Measurements from ENCODE around the gene FOXE1.

The FOXE1 gene

DNA sequence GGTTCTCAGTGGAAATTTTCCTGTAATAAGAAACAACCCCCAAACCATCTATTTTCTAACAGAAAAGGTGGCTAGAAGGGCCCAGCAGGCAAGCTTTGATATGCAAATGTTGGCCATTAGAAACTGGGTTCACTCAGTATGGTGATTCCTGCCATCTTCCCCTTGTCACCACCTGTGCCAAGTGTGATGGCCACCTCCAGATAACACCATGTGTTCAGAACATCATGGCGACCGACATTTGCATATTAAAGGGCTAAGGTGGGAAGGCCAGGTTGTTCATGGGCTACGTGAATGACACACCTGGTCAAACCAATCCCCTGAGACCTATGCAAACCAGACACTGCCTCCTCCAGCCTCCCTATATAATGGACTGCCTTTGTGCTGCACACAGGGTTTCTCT lies 20.4 kb downstream of the FOXE1 start:
- DNase-seq (ENCODE audit: low read depth): no peak
- no peak overlapping the region for H3K4me3 ChIP-seq (ENCODE audit: low read length)
- TF ChIP-seq, protein P1, sequence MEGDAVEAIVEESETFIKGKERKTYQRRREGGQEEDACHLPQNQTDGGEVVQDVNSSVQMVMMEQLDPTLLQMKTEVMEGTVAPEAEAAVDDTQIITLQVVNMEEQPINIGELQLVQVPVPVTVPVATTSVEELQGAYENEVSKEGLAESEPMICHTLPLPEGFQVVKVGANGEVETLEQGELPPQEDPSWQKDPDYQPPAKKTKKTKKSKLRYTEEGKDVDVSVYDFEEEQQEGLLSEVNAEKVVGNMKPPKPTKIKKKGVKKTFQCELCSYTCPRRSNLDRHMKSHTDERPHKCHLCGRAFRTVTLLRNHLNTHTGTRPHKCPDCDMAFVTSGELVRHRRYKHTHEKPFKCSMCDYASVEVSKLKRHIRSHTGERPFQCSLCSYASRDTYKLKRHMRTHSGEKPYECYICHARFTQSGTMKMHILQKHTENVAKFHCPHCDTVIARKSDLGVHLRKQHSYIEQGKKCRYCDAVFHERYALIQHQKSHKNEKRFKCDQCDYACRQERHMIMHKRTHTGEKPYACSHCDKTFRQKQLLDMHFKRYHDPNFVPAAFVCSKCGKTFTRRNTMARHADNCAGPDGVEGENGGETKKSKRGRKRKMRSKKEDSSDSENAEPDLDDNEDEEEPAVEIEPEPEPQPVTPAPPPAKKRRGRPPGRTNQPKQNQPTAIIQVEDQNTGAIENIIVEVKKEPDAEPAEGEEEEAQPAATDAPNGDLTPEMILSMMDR (conservative IDR thresholded peaks at IDR 0.05; ENCODE audit: low read depth, low read length): no peak

DNA sequence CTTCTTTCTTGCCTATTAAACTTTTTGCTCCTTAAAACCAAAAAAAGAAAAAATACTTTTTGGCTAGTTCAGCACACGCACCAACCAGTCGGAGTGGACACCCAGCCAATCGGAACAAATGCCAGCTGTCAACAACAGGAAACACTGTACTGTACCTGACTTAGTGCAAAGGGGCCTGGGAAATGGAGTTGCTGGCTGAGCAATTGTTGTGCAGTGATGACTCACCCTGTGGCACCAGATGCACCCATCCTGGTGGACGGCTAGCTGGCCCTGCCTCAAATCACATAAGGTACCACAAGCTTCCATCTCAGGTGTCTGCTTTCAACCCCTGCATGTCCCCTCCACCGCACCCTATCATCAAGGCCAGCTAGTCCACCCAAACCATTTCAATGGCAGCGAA lies 20.9 kb downstream of the FOXE1 start:
- no peak for DNase-seq (ENCODE audit: low read depth)
- no peak overlapping the region for H3K4me3 ChIP-seq (ENCODE audit: low read length)
- TF ChIP-seq, protein P1 (conservative IDR thresholded peaks at IDR 0.05; ENCODE audit: low read depth, low read length): no peak

DNA sequence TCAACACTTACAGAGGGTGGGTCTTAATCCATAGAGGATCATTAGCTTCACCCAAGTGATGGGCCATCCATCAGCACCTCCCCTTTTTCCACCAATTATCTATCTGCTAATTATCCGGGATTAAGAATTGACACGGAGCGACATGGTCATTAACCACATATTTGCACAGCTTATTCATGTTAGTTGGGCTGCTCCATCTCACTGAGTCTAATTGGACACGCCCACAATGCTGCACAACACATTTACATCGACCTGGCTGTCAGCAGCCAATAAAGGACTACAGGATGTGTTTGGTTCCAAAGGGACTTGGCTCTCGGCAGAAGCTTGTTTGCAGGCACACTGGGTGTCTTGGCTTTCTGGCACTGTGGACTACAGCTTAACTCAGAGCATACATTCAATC lies 21.6 kb downstream of the FOXE1 start:
- DNase-seq (ENCODE audit: low read depth): no peak
- no peak overlapping the region for H3K4me3 ChIP-seq (ENCODE audit: low read length)
- TF ChIP-seq, protein P1 (conservative IDR thresholded peaks at IDR 0.05; ENCODE audit: low read depth, low read length): no peak

DNA sequence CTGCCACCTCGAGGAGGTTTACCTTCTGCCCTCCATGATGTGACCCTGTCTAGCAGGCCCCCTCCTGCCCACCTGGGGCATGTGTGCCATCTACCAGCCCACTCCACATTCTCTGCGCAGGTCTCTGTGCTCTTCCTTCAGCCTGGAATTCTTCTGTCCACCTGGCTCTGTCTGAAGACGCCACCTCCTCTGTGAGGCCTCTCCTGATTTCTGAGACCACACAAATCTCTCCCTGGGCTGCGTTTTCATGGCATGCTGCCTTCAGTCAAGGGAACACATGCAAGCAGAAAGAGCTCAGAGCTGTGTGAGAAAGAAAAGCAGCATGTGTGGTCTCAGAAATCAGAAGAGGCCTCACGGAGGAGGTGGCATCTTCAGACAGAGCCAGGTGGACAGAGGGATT lies 22.1 kb downstream of the FOXE1 start:
- H3K4me3 ChIP-seq (ENCODE audit: low read length): no peak overlapping the region
- TF ChIP-seq, protein P1 (conservative IDR thresholded peaks at IDR 0.05; ENCODE audit: low read depth, low read length): no peak
- DNase-seq (ENCODE audit: low read depth): no peak

DNA sequence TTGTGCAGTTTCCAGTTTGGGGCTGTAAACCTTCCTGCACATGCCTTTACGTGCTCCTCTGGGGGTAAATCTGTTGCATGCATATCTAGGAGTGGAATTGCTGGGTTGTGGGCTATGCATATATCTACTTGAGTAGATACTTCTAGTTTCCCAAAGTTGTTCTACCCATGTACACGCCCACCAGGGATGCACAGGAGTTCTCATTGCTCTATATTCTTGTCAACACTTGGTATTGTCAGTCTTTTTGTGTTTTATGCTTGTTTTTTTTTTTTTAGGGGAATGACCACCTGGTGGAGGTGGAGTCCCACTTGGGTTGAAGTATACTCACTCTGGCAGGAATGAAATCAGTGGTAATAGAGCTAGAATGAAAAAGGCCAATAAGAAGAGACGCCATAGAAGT lies 23.0 kb downstream of the FOXE1 start:
- DNase-seq (ENCODE audit: low read depth): no peak
- TF ChIP-seq, protein P1 (conservative IDR thresholded peaks at IDR 0.05; ENCODE audit: low read depth, low read length): no peak
- H3K4me3 ChIP-seq (ENCODE audit: low read length): no peak overlapping the region

DNA sequence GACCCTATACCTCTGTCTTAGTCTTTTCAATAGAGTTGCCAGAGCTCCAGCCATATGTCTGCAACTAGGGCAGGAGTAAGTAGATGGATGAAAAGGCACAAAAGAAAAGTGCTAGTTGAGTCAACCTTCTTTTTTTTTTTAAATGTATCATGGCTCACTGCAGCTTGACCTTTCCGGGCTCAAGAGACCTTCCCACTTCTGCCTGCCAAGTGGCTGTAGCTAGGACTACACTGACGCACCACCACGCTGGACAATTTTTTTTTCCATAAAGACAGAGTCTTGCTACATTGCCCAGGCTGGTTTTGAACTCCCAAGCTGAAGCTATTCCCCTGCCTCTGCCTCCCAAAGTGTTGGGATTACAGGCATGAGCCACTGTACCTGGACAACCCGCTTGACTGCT lies 27.3 kb downstream of the FOXE1 start:
- no peak for DNase-seq (ENCODE audit: low read depth)

More for the DNA sequence above, 27.3 kb downstream of the FOXE1 start:
- H3K4me3 ChIP-seq (ENCODE audit: low read length): no peak overlapping the region
- TF ChIP-seq, protein P1 (conservative IDR thresholded peaks at IDR 0.05; ENCODE audit: low read depth, low read length): no peak
